VCaP (cell line): ENCODE results near the gene KRTAP4-7.
"Not testable (repeated sequence)": the region's sequence is repeated elsewhere in the genome, so short reads cannot be mapped to it uniquely, and the experiment has no call there.

ENCODE experiments used
- H3K27ac ChIP-seq: fragments of 450-650 bp; 2 replicates; pipeline ENCODE4 v1.5.1; 2017
- TF ChIP-seq, protein P1 (sequence below): fragments of 450-650 bp; conservative IDR thresholded peaks from 2 replicates; pipeline ENCODE4 v1.5.1; 2017; ENCODE audit warnings: mild to moderate bottlenecking, moderate library complexity

KRTAP4-7 gene

DNA sequence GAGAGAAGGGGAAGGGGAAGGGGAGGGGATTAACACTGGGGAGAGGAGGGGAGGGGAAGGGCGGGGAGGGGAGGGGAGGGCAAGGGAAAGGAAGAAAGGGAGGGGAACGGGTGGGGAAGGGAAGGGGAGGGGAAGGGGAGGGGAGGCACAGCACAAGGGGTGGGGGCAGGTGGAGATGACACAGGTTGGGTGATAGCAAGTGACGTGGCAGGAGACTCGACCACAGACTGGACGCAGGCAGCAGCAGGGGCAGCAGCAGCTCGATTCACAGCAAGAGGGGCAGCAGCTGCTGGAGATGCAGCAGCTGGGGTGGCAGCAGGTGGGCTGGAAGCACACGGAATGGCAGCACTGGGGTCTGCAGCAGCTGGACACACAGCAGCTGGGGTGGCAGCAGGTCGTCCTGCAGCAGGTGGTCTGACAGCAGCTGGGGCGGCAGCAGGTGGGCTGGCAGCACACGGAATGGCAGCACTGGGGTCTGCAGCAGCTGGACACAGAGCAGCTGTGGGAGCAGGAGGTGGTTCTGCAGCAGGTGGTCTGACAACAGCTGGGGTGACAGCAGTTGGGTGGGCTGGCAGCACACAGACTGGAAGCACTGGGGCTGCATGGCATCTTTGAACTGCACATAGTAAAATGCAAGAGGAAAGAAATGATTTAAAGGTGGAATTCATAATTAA is 17.8 kb downstream of the KRTAP4-7 start, which contains the start of gene KRTAP4-16:
TSS of gene KRTAP4-16 (minus strand) at position 624 of the 674 bp plus-strand sequence. CDS start at position 624, 0 bp downstream.
- TF ChIP-seq, protein P1, sequence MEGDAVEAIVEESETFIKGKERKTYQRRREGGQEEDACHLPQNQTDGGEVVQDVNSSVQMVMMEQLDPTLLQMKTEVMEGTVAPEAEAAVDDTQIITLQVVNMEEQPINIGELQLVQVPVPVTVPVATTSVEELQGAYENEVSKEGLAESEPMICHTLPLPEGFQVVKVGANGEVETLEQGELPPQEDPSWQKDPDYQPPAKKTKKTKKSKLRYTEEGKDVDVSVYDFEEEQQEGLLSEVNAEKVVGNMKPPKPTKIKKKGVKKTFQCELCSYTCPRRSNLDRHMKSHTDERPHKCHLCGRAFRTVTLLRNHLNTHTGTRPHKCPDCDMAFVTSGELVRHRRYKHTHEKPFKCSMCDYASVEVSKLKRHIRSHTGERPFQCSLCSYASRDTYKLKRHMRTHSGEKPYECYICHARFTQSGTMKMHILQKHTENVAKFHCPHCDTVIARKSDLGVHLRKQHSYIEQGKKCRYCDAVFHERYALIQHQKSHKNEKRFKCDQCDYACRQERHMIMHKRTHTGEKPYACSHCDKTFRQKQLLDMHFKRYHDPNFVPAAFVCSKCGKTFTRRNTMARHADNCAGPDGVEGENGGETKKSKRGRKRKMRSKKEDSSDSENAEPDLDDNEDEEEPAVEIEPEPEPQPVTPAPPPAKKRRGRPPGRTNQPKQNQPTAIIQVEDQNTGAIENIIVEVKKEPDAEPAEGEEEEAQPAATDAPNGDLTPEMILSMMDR, result no peak
- H3K27ac ChIP-seq, result no peak within 1 kb of the TSS

DNA sequence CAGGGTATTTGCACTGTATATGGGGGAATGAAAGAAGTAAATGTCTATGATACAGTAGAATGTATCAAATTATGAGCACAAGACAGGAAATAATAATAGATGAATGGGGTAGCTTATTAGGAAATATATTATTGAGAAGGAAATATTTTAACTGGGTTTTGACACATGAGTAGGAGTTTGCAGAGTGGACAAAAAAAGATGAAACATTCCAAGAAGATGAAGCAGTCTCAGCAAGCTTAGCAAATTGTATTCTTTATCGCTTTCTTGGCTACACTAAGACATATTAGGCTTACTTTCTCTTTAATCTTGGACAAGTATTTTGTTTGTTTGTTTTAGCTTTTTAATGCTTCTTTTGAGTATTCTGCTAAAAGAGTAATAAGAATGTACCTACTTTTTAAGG is 19.9 kb downstream of the KRTAP4-7 start:
- H3K27ac ChIP-seq, result no peak overlapping the region

DNA sequence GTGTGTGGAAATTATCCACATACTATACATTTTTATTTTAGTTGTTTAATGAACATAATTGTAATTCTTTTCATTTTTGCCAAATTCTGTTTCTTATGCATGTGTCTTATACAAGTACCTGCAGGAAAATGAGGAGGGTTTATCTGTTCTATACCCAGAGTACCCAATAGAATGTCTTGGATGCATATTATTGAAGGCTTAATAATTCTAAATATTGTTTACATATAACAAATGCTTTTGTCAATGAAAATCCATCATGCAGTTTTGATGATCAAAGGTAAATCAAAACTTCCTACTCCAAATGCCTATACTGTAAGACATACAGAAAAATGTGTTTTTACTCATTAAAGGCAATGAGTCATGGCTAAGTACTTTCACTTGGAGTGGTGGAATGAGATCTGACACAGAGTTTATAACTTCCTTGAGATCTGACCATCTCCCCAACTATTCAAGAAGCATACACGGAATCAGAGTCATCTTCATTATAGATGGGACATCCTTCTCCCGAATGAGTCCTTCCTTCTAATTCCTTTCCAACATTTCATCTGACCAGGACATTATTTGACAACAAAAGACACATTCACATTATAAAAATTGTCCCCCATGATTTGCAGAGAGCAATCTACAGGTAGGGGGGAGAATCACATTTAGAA is 20.6 kb downstream of the KRTAP4-7 start:
- H3K27ac ChIP-seq, result not testable (repeated sequence)

More for the DNA sequence above, 19.9 kb downstream of the KRTAP4-7 start:
- TF ChIP-seq, protein P1, result no peak

DNA sequence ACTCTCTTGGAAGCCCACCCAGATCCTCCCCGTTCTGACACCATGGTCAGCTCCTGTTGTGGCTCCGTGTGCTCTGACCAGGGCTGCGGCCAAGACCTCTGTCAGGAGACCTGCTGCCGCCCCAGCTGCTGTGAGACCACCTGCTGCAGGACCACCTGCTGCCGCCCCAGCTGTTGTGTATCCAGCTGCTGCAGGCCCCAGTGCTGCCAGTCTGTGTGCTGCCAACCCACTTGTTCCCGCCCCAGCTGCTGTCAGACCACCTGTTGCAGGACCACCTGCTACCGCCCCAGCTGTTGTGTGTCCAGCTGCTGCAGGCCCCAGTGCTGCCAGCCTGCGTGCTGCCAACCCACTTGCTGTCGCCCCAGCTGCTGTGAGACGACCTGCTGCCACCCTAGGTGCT is 21.4 kb downstream of the KRTAP4-7 start, which contains the start of gene KRTAP4-9:
TSS of gene KRTAP4-9 (plus strand) at position 43 of the 400 bp plus-strand sequence. CDS start at position 43, 0 bp downstream.
- H3K27ac ChIP-seq, result not testable (repeated sequence)

DNA sequence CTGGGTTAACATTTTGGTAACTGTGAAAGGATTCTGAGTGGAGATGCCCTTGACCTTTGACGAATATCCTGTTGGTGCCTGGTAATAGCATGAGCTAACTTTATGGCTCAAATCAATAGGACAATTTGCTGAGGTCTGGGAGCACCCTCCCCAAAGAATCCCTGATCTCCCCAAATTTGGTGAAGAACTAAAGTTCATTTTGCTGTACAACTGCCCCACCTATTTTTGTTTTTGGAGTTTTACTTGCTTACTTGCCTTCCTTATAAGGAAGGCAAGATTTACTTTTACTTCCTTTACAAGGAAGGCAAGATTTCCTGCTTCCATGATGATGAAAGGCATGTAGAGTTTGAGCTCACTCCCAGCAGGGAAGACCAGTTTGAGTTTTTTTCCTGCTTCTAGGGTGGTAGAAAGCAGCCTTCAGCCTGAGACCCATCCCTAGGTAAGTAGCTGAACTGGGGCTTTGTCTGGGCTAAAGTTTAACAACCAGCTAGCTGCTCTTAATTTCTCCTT is 24.0 kb downstream of the KRTAP4-7 start:
- H3K27ac ChIP-seq, result no peak overlapping the region
- TF ChIP-seq, protein P1, result no peak

DNA sequence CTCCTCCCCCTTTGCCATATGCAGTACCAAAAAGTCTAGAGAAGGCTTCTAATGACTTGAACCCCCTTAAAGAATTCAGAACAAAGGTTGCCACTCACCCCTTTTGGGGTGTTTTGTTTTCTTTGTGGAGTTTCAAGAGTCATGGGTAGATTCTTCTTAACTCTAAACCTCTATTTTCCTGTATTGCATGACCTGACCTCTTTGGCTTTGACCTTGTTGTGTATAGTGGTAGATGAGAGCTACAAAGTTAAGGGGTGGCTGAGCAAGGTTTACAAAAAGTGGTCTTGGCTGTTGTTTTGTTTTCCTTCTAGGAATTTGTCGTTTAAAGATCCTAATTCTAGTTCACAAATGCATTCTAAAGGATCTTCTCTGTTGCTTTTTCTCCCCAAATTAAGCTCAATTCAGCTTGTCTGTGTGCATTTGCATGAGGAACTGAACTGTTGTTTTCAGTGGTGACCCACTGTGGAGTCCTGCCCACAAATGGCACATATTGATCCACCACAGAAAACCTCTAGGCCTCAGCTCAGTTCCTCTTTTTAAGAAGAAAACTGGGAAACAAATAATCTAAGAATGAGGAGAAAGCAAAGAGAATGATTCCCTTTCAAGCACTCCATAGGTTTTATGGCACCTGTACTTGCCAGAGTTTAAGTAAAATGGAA is 24.9 kb downstream of the KRTAP4-7 start:
- not testable (repeated sequence) for H3K27ac ChIP-seq

DNA sequence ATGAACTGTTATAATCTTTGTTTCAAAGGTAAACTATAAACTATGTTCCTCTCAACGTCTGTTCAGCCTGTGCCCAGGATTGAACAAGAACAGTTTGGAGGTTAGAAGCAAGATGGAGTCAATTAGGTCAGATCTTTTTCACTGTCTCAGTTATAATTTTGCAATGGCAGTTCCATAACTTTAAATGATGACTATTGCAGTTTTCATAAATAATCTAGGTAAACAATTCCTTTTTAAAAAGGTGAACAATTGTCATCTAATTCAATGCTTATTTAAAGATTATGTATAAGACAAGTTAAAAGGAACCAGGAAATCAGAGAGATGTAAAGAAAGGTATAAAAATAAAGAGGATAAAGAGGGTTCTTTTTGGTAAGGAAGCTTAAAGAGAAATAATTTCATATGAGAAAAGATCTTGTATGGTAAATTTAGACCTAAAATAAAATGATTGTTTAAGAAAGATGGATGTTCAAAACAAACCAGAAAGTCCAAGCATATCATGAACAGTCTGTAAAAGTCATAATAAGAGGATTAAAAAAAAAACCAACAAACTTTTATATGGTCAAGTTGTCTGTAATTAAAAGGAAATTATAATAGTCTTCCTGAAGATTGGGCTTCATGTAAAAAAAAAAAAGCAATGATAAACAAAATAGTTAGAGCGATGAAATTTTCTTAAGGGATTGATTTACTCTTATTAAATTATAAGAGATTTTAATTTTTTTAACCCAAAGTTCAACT is 27.4 kb downstream of the KRTAP4-7 start:
- TF ChIP-seq, protein P1, result no peak

DNA sequence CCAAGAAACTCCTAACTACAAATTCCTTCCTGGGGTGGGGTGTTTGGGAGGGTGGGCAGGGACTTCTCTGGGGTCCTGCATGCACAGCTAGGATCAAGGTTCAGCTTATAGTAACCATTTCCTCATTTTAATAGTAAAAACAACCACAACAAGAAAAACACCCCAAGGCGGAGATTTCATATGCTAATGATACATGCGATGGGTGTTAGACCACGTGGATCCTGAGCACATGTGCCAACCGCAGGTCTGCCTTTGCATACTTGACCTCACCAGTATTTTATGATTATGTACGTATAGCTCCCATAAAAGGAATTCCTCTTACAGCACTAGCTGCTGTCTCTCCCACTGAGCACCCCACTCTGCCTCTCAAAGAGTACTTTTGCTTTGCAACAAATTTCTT is 32.3 kb downstream of the KRTAP4-7 start:
- TF ChIP-seq, protein P1, result no peak

More for the DNA sequence above, 27.4 kb downstream of the KRTAP4-7 start:
- no peak overlapping the region for H3K27ac ChIP-seq

DNA sequence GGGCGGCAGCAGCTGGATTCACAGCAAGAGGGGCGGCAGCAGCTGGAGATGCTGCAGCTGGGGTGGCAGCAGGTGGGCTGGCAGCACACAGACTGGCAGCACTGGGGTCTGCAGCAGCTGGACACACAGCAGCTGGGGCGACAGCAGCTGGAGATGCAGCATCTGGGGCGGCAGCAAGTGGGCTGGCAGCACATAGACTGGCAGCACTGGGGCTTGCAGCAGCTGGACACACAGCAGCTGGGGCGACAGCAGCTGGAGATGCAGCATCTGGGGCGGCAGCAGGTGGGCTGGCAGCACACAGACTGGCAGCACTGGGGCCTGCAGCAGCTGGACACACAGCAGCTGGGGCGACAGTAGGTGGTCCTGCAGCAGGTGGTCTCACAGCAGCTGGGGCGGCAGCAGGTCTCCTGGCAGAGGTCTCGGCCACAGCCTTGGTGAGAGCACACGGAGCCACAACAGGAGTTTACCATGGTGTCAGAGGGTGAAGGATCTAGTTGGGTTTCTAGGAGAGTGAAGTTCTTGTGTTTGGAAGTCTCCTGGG is 34.0 kb downstream of the KRTAP4-7 start, which contains the start of gene KRTAP4-11:
TSS of gene KRTAP4-11 (minus strand) at position 528 of the 541 bp plus-strand sequence. CDS start at position 470, 58 bp downstream.
- H3K27ac ChIP-seq, result not testable (repeated sequence)

More for the DNA sequence above, 32.3 kb downstream of the KRTAP4-7 start:
- H3K27ac ChIP-seq, result no peak overlapping the region
